ENCODE results near the gene TIGD6. TPM values are rescaled to one million over a fixed set of nuclear protein-coding genes. Genes with fewer than 3 reads are reported as not detected.

Gene TIGD6
- total and polyA plus RNA-seq, 9 of the 15 experiments (the other 6 are each of a cell fraction or from before 2014, with no cell fraction given): 1.8 to 6.3 (median 3.9) TPM

GRCh38 chr5:150000990-150001659, 671 bp upstream of the TIGD6 start (continued):
- TF ChIP-seq ZBTB9 (CRISPR knock-in tag; IDR thresholded peaks at IDR 0.05) (no peak), ZFP36 (IDR thresholded peaks at IDR 0.05; ENCODE audit: low read depth, low read length, partially characterized antibody) (peak; percentile 90), ZNF277 (CRISPR knock-in tag; IDR thresholded peaks at IDR 0.05; ENCODE audit: borderline replicate concordance) (no peak), NR0B1 (IDR thresholded peaks at IDR 0.05; ENCODE audit: partially characterized antibody) (no peak), MLLT1 (IDR thresholded peaks at IDR 0.05) (no peak), ZBTB7A (IDR thresholded peaks at IDR 0.05; ENCODE audit: borderline replicate concordance, control insufficient read depth, low read depth, low read length) (no peak), ZBTB1 (CRISPR knock-in tag; IDR thresholded peaks at IDR 0.05; ENCODE audit: borderline replicate concordance, low read depth) (peak; percentile 4; the same call in 1 of the 2 replicates), BRD4 (IDR thresholded peaks at IDR 0.05) (0 out of 2 replicates have a peak, but pooled peaks have one; percentile 16), FUS (optimal IDR thresholded peaks at IDR 0.05; ENCODE audit: low read depth, low read length) (peak; percentile 70), FOXA3 (CRISPR knock-in tag; conservative IDR thresholded peaks at IDR 0.05 in 1 of 2, IDR thresholded peaks at IDR 0.05 in 1 of 2) (no peak), KLF10 (CRISPR knock-in tag; IDR thresholded peaks at IDR 0.05) (no peak), UBTF (IDR thresholded peaks at IDR 0.05; ENCODE audit: borderline replicate concordance in 1 of 2, low read depth in 2 of 2, low read length in 2 of 2) (0 out of 4 replicates have a peak, but pooled peaks of 1 of the 2 experiments have one; percentile 65), FOSL1 (tag; conservative IDR thresholded peaks at IDR 0.05) (peak; percentile 26; the same call in 1 of the 2 replicates), SMARCA4 (IDR thresholded peaks at IDR 0.05) (no peak), GTF2E2 (tag; IDR thresholded peaks at IDR 0.05) (no peak), BRF1 (IDR thresholded peaks at IDR 0.05; ENCODE audit: borderline replicate concordance, extremely low read depth, insufficient read length) (no peak), ZNF655 (CRISPR knock-in tag; IDR thresholded peaks at IDR 0.05) (no peak)
